Endothelial cell (in vitro differentiated cells): ENCODE results near the gene SPO11. TPM values are rescaled to one million over a fixed set of nuclear protein-coding genes. Genes with fewer than 3 reads are reported as not detected.
A peak's percentile ranks its signal among the peaks of the same experiment; 100 is the strongest.

Experiments used
- DNase-seq: peaks from one replicate; pipeline ENCODE4 v3.0.0; 2021; ENCODE audit warnings: low spot score
- H3K27ac Mint-ChIP-seq: one replicate; pipeline ENCODE4 v1.8.0; 2021; ENCODE audit warnings: mixed read lengths, inconsistent platforms; ENCODE audit not compliant: unreplicated experiment
- H3K27me3 Mint-ChIP-seq: one replicate; pipeline ENCODE4 v1.8.0; 2021; ENCODE audit warnings: mild to moderate bottlenecking, moderate library complexity, mixed read lengths, inconsistent platforms; ENCODE audit not compliant: unreplicated experiment
- H3K36me3 Mint-ChIP-seq: one replicate; pipeline ENCODE4 v1.8.0; 2021; ENCODE audit warnings: mild to moderate bottlenecking, low read depth, mixed read lengths, inconsistent platforms; ENCODE audit not compliant: unreplicated experiment
- H3K4me1 Mint-ChIP-seq: one replicate; pipeline ENCODE4 v1.8.0; 2021; ENCODE audit warnings: mild to moderate bottlenecking, mixed read lengths, inconsistent platforms; ENCODE audit not compliant: unreplicated experiment
- H3K4me3 Mint-ChIP-seq: one replicate; pipeline ENCODE4 v1.8.0; 2021; ENCODE audit warnings: mild to moderate bottlenecking, mixed read lengths, inconsistent platforms; ENCODE audit not compliant: unreplicated experiment
- H3K9me3 Mint-ChIP-seq: one replicate; pipeline ENCODE4 v1.8.0; 2021; ENCODE audit warnings: mixed read lengths, inconsistent platforms; ENCODE audit not compliant: unreplicated experiment
- total RNA-seq: library from RNA; stranded (reverse); fragmentation: NEBNext Ultra II Directional; extraction: Animal tissue kit (Norgen Biotek cat#: 25700); gene quantifications from one replicate; pipeline ENCODE4 v1.2.1, GENCODE V29; 2021; ENCODE audit not compliant: unreplicated experiment
- TF ChIP-seq, protein P1 (sequence below): fragments of 200-600 bp; sonication (generic); IDR thresholded peaks from one replicate; pipeline ENCODE4 v1.5.0; 2021; ENCODE audit warnings: antibody characterized with exemption; ENCODE audit not compliant: unreplicated experiment

Gene SPO11
- total RNA-seq, 1 donor from 2014 or later, result not detected

GRCh38 chr20:57387463-57387862 is 57.9 kb downstream of the SPO11 start:
- TF ChIP-seq, protein P1, sequence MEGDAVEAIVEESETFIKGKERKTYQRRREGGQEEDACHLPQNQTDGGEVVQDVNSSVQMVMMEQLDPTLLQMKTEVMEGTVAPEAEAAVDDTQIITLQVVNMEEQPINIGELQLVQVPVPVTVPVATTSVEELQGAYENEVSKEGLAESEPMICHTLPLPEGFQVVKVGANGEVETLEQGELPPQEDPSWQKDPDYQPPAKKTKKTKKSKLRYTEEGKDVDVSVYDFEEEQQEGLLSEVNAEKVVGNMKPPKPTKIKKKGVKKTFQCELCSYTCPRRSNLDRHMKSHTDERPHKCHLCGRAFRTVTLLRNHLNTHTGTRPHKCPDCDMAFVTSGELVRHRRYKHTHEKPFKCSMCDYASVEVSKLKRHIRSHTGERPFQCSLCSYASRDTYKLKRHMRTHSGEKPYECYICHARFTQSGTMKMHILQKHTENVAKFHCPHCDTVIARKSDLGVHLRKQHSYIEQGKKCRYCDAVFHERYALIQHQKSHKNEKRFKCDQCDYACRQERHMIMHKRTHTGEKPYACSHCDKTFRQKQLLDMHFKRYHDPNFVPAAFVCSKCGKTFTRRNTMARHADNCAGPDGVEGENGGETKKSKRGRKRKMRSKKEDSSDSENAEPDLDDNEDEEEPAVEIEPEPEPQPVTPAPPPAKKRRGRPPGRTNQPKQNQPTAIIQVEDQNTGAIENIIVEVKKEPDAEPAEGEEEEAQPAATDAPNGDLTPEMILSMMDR, result no peak
- H3K4me1 Mint-ChIP-seq, result peaks cover 11% of the 10 kb centered on the region
- H3K36me3 Mint-ChIP-seq, result no peaks in the 10 kb centered on the region
- no peak overlapping the region for H3K27ac Mint-ChIP-seq
- DNase-seq, result no peak
- H3K4me3 Mint-ChIP-seq, result no peak overlapping the region
- H3K9me3 Mint-ChIP-seq, result no peaks in the 10 kb centered on the region
- H3K27me3 Mint-ChIP-seq, result peaks cover 5% of the 10 kb centered on the region

GRCh38 chr20:57387945-57388371 is 58.4 kb downstream of the SPO11 start:
- DNase-seq, result no peak
- peaks cover 11% of the 10 kb centered on the region for H3K4me1 Mint-ChIP-seq
- H3K4me3 Mint-ChIP-seq, result no peak overlapping the region
- H3K27me3 Mint-ChIP-seq, result peaks cover 4% of the 10 kb centered on the region
- no peak overlapping the region for H3K27ac Mint-ChIP-seq
- no peaks in the 10 kb centered on the region for H3K9me3 Mint-ChIP-seq
- TF ChIP-seq, protein P1, result no peak
- H3K36me3 Mint-ChIP-seq, result no peaks in the 10 kb centered on the region

DNA sequence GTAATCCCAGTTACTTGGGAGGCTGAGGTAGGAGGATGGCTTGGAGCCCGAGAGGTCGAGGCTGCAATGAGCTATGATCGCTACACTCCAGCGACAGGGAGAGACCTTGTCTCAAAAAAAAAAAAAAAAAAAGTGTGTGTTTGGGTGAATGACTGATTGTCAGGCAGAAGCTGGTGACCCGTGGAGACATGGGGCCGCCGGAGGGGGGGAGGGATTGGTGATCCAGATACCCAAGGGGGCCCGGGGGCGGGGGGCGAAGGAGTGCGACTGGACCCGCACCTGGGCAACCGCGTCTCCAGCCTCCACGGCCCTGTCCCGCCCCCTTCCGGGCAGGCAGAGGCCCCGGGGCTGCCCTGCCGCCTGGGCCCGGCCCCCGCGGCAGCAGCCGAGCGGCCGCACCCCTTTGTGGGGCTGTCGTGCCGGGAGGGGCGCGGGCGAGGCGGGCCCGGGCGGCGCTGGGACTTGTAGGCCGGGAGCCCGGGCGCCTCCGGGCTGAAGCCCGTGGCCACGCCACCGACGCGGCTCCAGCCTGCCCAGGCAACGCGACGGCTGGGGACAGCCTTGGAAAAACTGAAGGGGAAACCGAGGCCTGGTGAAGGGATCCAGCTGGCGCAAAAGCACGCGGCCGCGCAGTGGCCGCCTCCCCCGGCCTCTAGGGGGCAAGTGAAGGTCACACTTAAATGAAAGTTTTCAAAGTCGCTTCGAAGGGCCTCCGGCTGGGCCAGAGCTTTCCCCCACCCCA is 59.5 kb downstream of the SPO11 start:
- peak overlapping the region; percentile 74 for H3K4me3 Mint-ChIP-seq
- peaks cover 7% of the 10 kb centered on the region for H3K27me3 Mint-ChIP-seq
- TF ChIP-seq, protein P1, result peak; percentile 43
- DNase-seq, result peak; percentile 37
- peak overlapping the region; percentile 30 for H3K27ac Mint-ChIP-seq
- H3K36me3 Mint-ChIP-seq, result peaks cover 6% of the 10 kb centered on the region
- no peaks in the 10 kb centered on the region for H3K9me3 Mint-ChIP-seq
- peaks cover 22% of the 10 kb centered on the region for H3K4me1 Mint-ChIP-seq

DNA sequence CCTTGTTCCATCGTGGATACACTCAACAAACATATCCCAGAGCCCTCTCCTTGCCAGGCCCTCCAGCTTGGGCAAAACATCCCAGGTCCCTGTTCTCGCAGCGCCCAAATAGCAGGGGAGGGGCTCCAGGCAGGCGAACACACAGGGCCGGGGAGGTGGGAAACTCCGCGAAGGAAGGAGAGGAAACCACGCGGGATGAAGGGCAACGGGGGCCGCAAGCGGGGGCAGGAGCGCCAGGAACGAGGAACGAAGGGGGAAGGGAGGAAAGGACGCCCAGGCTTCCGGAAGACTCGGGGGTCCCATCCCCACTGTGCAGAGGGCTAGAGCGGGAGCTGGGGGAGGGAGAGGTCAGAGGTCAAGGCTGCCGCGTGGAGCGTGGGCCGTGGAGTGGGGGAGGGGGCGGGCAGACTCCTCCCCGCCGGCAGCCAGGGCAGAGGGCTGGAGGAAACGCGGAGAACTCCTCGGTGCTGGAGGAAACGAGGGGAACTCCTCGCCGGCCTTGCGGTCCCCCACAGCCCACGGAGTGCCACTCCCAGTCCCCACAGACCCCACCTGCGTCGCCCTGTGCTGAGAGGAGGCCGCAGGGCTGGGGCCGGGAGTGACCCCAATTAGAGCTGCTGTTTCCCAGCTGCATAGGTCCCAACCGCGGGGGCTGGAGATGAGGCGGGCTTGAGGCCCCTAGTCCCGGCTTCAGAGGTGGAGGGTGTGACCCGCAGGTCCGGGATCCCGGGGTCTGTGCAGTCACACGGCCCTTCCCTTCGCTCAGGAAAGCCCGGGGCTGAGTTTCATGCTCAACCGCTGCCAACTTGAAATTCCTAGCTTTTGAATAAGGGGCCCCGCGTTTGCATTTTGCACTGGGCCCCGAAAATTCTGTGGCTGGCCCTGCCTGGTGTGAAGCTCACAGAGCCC is 60.3 kb downstream of the SPO11 start:
- Mint-ChIP-seq H3K9me3 (no peaks in the 10 kb centered on the region), H3K36me3 (peaks cover 6% of the 10 kb centered on the region), H3K4me3 (peak overlapping the region; percentile 86), H3K27ac (no peak overlapping the region), H3K4me1 (peaks cover 19% of the 10 kb centered on the region), H3K27me3 (peaks cover 7% of the 10 kb centered on the region)
- TF ChIP-seq, protein P1, result no peak
- DNase-seq, result no peak
